HG03565 (cell line): Measurements from ENCODE around the gene SVOP.
A peak's percentile ranks its signal among the peaks of the same experiment; 100 is the strongest.
"Not testable (repeated sequence)": the region's sequence is repeated elsewhere in the genome, so short reads cannot be mapped to it uniquely, and the experiment has no call there.

Experiments
- ATAC-seq: cut with Tn5 transposase; IDR thresholded peaks from one replicate; pipeline ENCODE4 v1.9.1; 2021; ENCODE audit warnings: mild to moderate bottlenecking, moderate library complexity; ENCODE audit not compliant: unreplicated experiment

SVOP gene, protein sequence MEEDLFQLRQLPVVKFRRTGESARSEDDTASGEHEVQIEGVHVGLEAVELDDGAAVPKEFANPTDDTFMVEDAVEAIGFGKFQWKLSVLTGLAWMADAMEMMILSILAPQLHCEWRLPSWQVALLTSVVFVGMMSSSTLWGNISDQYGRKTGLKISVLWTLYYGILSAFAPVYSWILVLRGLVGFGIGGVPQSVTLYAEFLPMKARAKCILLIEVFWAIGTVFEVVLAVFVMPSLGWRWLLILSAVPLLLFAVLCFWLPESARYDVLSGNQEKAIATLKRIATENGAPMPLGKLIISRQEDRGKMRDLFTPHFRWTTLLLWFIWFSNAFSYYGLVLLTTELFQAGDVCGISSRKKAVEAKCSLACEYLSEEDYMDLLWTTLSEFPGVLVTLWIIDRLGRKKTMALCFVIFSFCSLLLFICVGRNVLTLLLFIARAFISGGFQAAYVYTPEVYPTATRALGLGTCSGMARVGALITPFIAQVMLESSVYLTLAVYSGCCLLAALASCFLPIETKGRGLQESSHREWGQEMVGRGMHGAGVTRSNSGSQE

DNA sequence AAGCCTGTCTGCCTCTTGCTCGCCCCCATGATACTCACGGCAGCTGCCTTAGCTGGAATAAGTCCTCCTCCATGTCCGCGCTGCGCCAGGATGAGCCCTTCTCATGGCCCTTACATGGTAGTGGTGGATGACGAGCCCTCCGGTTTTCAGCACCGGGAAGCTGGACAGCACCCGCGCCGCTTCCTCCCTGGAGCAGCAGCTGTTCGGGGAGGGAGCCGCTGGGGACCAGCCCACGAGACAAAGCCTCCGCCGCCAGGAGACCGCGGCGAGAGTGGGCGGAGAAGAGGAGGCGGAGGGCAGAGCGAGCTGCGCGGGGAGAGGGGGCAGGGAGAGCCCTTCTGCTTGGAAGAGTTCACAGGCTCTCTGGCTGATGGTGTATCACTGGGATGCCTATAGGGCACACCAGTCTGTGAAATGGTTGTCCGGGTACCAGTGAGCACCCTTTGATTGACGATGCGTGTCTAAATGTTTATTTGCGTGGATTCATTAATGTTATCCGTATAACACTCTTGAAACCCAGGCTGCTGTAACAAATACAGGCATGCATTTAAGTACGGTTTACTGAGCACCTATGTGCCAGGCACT lies at the start of gene SVOP:
SVOP (minus strand) TSS at position 273 of the 585 bp plus-strand sequence; CDS start at position 73, 200 bp downstream.
- no peak for ATAC-seq

DNA sequence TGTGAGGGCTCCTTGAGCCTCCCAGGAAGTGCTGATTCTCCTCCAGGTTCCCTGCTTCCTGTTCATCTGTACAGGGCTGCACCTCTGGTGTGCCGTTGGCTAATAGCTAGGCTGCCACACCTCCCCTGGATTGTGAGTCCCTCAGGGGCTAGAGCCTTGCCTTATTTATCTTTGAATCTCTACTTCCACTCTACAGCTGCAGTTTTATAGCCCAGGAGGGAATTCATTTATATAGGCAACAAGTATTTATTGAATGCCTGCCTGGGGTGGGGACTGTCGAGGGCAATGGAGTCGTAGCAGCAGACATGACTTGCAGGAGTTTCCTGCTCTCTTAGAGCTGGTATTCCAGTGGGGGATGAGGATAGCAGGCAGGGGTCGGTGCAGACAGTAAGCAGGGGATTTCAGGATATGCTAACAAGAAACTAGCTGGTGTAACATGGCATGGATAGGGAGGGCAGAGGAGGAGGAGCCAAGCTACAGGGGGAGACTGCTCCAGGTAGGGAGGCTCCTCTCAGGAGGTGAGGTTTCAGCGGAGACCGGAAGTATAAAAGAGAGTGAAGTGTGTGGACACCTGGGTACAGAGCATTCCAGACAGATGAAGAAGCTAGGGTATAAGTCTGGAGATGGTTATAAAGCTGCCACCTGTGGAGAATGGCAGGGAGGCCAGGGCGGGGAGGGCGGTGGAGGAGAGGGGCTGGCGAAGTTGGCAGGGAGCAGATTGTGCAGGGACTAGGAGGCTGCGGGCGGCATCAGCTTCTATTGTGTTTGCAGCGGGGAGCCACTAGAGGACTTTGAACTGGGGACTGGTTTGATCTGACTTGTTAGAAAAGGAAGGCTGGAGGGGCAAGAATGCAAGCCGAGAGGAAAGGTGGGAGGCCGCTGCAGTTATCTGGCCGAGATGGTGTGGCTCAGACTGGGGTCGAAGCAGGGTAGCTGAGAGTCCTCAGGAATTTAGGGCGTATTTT lies 48.7 kb upstream of the SVOP start:
- no peak for ATAC-seq

- ATAC-seq, result no peak
Measured at GRCh38 chr12:109065853-109066193, 45.0 kb upstream of the SVOP start.

GRCh38 chr12:109065154-109065852 lies 44.4 kb upstream of the SVOP start:
- no peak for ATAC-seq

DNA sequence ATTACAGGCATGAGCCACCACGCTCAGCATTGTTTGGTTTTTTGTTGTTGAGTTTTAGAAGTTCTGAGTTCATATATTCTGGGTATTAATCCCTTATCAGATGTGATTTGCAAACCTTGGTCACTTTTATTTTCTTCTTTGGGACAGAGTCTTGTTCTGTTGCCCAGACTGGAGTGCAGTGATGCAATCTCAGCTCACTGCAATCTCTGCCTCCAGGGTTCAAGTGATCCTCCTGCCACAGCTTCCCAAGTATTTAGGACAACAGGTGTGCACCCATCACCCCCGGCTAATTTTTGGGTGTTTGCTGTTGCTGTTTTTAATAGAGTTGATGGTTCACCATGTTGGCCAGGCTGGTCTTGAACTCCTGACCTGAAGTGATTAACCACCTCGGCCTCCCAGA lies 43.3 kb upstream of the SVOP start:
- ATAC-seq, result no peak

DNA sequence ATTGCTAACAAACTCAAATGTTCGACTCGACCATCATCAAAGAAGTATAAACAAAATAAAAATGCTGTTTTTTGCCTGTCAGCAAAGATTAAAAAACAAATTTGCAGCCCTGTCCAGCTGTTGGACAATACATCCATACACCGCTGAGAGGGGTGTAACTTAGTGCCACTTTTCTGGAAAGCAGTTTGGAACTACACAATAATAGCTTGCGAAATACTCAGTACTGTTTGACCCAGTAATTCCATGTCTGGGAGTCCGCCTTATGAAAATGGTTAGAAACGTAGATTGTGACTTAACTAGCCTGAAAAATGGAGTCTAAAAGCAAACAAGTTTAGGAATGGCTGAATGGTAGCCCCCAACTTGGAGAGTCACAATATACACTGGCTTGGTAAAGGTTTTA lies 37.9 kb upstream of the SVOP start:
- ATAC-seq, result no peak

DNA sequence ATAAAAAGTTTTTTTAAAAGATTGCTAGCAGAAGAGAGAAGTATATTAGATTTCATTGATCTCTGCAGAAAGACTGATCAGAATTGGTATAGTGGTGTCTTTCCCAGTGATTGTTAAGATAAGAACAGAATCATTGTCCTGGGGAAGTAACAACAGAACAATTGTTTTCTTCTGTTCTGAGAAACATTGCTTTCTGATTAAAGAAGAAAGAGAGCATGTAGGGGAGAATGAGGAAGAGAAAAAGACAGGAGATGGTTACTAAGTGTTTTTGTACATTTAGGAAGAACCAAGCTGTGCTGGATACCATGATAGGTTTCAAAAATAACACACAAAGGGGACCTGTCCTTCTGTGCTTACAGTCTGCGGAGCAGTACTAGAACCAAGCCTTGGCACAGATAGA lies 36.5 kb upstream of the SVOP start:
- ATAC-seq, result no peak

- ATAC-seq, result no peak
Measured at GRCh38 chr12:109056891-109057290, 36.0 kb upstream of the SVOP start.

DNA sequence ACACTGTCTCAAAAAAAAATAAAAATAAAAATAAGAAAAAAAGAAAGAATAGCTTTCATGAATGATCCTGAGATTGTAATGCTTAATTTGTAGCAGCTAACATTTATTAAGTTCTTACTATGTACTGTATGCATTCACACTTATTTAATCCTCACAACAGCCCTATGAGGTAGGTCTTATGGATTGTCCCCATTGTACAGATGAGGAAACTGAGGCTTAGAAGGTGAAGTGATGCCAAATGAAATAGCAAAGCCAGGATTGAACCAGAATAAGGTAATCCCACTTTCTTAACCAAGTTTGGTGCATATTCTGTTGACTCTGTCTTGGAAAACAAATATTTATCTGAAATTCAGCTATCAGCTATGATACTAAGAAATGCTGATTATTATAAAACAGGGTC lies 33.7 kb upstream of the SVOP start:
- no peak for ATAC-seq

- not testable (repeated sequence) for ATAC-seq
Measured at GRCh38 chr12:109054124-109054513, 33.3 kb upstream of the SVOP start.

DNA sequence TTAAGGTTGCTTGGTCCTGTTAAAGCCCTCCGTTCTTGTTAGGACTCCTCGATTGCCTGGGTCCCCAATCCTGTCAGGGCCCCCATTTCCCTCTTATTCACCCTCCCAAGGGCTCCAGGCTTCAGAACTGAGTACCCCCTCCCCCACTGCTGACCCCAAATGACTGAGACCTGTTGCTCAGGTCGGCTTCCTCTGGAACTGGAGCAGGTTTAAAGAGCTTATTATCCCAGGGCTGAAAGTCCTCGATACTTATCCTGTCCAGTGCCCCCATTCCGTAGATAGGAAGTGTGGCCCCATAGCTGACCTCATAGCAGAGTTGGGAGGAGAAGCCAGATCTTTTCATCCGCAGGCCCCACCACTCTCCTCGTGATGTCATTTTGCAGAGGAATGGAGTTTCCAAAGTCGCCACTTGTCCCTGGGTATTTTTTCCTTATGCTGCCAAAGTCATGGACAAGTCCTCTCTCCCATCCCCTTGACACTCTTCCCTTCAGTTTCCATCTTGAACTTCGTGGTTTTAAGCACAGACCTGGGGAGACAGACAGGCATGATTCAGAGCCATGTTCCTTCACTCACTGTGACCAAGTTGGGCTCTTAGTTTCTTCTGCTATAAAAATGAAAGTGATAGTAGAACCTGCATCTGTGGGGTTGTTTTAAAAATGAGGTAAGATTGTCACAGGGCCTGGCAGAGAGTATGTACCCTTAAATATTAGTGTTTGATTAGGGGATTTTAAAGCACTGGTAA lies 32.7 kb upstream of the SVOP start:
- ATAC-seq, result peak; percentile 55

- ATAC-seq, result peak; percentile 53
Measured at GRCh38 chr12:109052414-109053323, 31.8 kb upstream of the SVOP start, which contains the start of gene USP30. USP30 (plus strand) TSS chr12:109052576; CDS start chr12:109052679, 103 bp downstream.

DNA sequence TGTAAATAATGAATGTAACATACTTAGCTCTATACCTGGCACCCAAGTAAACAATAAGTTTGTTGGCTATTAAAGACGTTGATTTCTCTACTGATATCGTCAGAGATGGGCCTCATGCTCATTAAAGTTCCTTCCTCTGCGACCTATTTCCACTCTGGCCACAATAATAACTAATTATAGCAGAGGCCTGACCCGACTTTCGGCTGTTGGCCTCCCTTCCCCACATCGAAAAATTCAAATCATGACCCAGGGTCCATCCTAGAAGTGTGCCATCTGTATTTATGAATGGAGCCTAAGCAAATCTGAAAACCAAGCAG lies 31.2 kb upstream of the SVOP start:
- no peak for ATAC-seq

GRCh38 chr12:109049794-109050193 lies 28.9 kb upstream of the SVOP start:
- ATAC-seq, result not testable (repeated sequence)

GRCh38 chr12:109048706-109049105 lies 27.8 kb upstream of the SVOP start:
- not testable (repeated sequence) for ATAC-seq

DNA sequence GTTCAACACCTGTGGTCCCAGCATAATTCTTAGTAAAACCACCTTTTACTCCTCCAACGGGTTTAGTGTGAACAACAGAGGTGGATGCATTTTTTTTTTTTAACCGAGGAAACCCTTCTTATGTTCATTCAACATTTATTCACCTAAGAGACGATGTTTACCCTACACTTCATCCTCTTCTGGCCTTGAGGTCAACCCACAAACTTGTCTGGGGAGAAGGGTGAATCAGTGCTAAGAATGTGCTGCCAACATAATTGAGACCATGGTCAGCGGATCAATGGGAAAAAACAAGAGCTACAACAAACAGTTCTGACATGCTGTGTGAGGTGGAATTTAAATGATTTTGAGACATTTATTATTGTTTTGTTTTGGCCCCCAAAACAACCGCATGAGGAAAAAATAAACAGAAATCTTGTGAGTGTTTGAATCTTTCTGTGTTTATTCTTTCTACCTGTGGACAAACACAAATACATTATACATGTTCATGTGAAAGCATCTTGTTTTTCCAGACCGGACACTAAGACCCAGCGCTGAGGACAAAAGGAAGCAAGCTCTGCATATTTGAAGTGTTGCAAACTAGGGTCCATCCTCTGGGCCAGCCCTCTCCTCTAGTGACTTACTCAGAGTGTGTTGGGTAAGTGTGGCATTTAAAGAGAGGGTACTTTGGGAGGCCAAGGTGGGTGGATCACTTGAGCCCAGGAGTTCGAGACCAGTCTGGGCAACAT lies 26.4 kb upstream of the SVOP start:
- no peak for ATAC-seq

- ATAC-seq, result no peak
Measured at GRCh38 chr12:109044241-109044640, 23.4 kb upstream of the SVOP start.

DNA sequence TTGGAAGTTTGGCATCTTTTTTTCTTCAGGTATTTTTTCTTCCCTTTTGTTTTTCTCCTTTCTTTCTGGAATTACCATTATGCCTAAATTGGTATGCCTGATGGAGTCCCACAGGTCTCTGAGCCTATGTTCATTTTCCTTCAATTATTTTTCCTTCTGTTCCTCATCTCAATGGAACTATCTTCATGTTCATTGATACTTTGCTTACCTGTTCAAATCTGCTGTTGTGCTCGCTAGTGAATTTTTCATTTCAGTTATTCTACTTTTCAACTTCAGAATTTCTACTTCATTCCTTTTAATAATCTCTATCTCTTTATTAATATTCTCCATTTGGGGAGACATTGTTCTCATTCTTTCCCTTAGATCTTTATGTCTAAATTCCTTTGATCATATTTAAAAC lies 16.1 kb upstream of the SVOP start:
- ATAC-seq, result no peak
